SKM-1 (cell line): ENCODE data around the gene ADAMTSL5.

ENCODE experiments used
- DNase-seq: peaks from one replicate; lab custom pipeline; 2025; ENCODE audit not compliant: unreplicated experiment; lab: John Stamatoyannopoulos, UW

Gene ADAMTSL5

GRCh38 chr19:1467490-1468273 lies 45.1 kb downstream of the ADAMTSL5 start:
- DNase-seq: no peak

GRCh38 chr19:1467215-1467489 lies 45.7 kb downstream of the ADAMTSL5 start:
- no peak for DNase-seq

GRCh38 chr19:1466461-1467214 lies 46.2 kb downstream of the ADAMTSL5 start:
- DNase-seq: no peak

- no peak for DNase-seq
Measured at GRCh38 chr19:1466018-1466460, 46.8 kb downstream of the ADAMTSL5 start.

- DNase-seq: no peak
Measured at GRCh38 chr19:1465191-1466016, 47.4 kb downstream of the ADAMTSL5 start.

GRCh38 chr19:1461862-1462261 lies 51.0 kb downstream of the ADAMTSL5 start:
- no peak for DNase-seq

- DNase-seq: no peak
Measured at GRCh38 chr19:1460033-1460995, 52.5 kb downstream of the ADAMTSL5 start.

- no peak for DNase-seq
Measured at GRCh38 chr19:1459479-1459878, 53.3 kb downstream of the ADAMTSL5 start.

- DNase-seq: no peak
Measured at GRCh38 chr19:1457892-1458291, 54.9 kb downstream of the ADAMTSL5 start.

- DNase-seq: no peak
Measured at GRCh38 chr19:1457031-1457739, 55.6 kb downstream of the ADAMTSL5 start.

- DNase-seq: no peak
Measured at GRCh38 chr19:1456121-1456900, 56.5 kb downstream of the ADAMTSL5 start.

- DNase-seq: peak; percentile 85
Measured at GRCh38 chr19:1455336-1456120, 57.3 kb downstream of the ADAMTSL5 start.
